Osteocyte (in vitro differentiated cells): ENCODE results near the gene CAND1. TPM values are rescaled to one million over a fixed set of nuclear protein-coding genes. Genes with fewer than 3 reads are reported as not detected.

ENCODE experiments used
- DNase-seq: peaks from one replicate; pipeline ENCODE4 v3.0.0; 2021; ENCODE audit warnings: mixed read lengths; ENCODE audit not compliant: unreplicated experiment; ENCODE audit errors: extremely low spot score
- H3K27ac Mint-ChIP-seq: one replicate; pipeline ENCODE4 v1.8.0; 2021; ENCODE audit warnings: mild to moderate bottlenecking, mixed read lengths; ENCODE audit not compliant: unreplicated experiment
- H3K27me3 Mint-ChIP-seq: one replicate; pipeline ENCODE4 v1.8.0; 2021; ENCODE audit warnings: mixed read lengths; ENCODE audit not compliant: unreplicated experiment
- H3K36me3 Mint-ChIP-seq: one replicate; pipeline ENCODE4 v1.8.0; 2021; ENCODE audit warnings: mixed read lengths; ENCODE audit not compliant: unreplicated experiment
- H3K4me1 Mint-ChIP-seq: one replicate; pipeline ENCODE4 v1.8.0; 2021; ENCODE audit warnings: mixed read lengths; ENCODE audit not compliant: unreplicated experiment
- H3K4me3 Mint-ChIP-seq: one replicate; pipeline ENCODE4 v1.8.0; 2021; ENCODE audit warnings: mild to moderate bottlenecking, moderate library complexity, mixed read lengths; ENCODE audit not compliant: unreplicated experiment
- H3K9me3 Mint-ChIP-seq: one replicate; pipeline ENCODE4 v1.8.0; 2021; ENCODE audit warnings: mixed read lengths; ENCODE audit not compliant: unreplicated experiment
- total RNA-seq: library from RNA; stranded (reverse); gene quantifications from 2 replicates; pipeline ENCODE4 v1.2.1, GENCODE V29; 2021
- TF ChIP-seq, protein P1 (sequence below): fragments of 200-600 bp; sonication (generic); IDR thresholded peaks from 2 replicates; pipeline ENCODE4 v1.5.0; 2021; ENCODE audit warnings: antibody characterized with exemption, mild to moderate bottlenecking, moderate library complexity

The CAND1 gene
- total RNA-seq, 1 donor from 2014 or later: 167 TPM

- Mint-ChIP-seq H3K4me3 (peak overlapping the region; percentile 91), H3K4me1 (peaks cover 51% of the 10 kb centered on the region), H3K36me3 (peaks cover 4% of the 10 kb centered on the region), H3K9me3 (no peaks in the 10 kb centered on the region), H3K27ac (peak overlapping the region; percentile 100), H3K27me3 (no peaks in the 10 kb centered on the region)
- no peak for DNase-seq
- TF ChIP-seq, protein P1, sequence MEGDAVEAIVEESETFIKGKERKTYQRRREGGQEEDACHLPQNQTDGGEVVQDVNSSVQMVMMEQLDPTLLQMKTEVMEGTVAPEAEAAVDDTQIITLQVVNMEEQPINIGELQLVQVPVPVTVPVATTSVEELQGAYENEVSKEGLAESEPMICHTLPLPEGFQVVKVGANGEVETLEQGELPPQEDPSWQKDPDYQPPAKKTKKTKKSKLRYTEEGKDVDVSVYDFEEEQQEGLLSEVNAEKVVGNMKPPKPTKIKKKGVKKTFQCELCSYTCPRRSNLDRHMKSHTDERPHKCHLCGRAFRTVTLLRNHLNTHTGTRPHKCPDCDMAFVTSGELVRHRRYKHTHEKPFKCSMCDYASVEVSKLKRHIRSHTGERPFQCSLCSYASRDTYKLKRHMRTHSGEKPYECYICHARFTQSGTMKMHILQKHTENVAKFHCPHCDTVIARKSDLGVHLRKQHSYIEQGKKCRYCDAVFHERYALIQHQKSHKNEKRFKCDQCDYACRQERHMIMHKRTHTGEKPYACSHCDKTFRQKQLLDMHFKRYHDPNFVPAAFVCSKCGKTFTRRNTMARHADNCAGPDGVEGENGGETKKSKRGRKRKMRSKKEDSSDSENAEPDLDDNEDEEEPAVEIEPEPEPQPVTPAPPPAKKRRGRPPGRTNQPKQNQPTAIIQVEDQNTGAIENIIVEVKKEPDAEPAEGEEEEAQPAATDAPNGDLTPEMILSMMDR: no peak
Measured at GRCh38 chr12:67270622-67271021, 1.5 kb downstream of the CAND1 start.

- Mint-ChIP-seq H3K4me1 (peaks cover 64% of the 10 kb centered on the region), H3K9me3 (no peaks in the 10 kb centered on the region), H3K27ac (peak overlapping the region; percentile 24), H3K27me3 (no peaks in the 10 kb centered on the region), H3K4me3 (peak overlapping the region; percentile 91), H3K36me3 (peaks cover 4% of the 10 kb centered on the region)
- DNase-seq: no peak
- TF ChIP-seq, protein P1: no peak
Measured at GRCh38 chr12:67271976-67272375, 2.8 kb downstream of the CAND1 start.

- peak overlapping the region; percentile 2 for H3K27ac Mint-ChIP-seq
- H3K4me3 Mint-ChIP-seq: no peak overlapping the region
- no peaks in the 10 kb centered on the region for H3K27me3 Mint-ChIP-seq
- TF ChIP-seq, protein P1: no peak
- peaks cover 61% of the 10 kb centered on the region for H3K4me1 Mint-ChIP-seq
- H3K9me3 Mint-ChIP-seq: no peaks in the 10 kb centered on the region
- peaks cover 4% of the 10 kb centered on the region for H3K36me3 Mint-ChIP-seq
- no peak for DNase-seq
Measured at GRCh38 chr12:67274186-67274585, 5.0 kb downstream of the CAND1 start.

DNA sequence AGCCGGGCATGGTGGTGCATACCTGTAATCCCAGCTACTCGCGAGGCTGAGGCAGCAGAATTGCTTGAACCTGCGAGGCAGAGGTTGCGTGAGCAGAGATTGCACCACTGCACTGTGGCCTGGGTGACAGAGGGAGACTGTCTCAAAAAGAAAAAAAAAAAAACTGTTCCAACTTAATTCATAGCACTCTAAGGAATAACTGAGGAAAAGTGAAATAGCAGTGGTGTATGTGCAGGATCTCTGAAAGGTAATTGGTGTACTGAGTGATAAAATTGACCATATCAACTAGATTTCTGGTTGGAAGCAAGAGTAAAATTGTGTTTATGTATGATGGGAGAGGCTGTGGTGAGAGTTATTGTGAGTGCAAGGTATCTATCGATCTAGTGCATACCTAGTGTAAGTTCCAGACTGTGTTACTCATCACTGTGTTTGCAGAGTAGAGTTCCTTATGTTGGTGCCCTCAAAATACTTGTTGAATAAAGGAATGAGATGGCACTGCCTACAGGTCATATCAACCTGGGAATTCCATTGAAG, 6.3 kb downstream of the CAND1 start:
- H3K27me3 Mint-ChIP-seq: no peaks in the 10 kb centered on the region
- H3K36me3 Mint-ChIP-seq: peaks cover 4% of the 10 kb centered on the region
- peak overlapping the region; percentile 15 for H3K27ac Mint-ChIP-seq
- no peaks in the 10 kb centered on the region for H3K9me3 Mint-ChIP-seq
- TF ChIP-seq, protein P1: no peak
- H3K4me3 Mint-ChIP-seq: no peak overlapping the region
- DNase-seq: no peak
- H3K4me1 Mint-ChIP-seq: peaks cover 66% of the 10 kb centered on the region

DNA sequence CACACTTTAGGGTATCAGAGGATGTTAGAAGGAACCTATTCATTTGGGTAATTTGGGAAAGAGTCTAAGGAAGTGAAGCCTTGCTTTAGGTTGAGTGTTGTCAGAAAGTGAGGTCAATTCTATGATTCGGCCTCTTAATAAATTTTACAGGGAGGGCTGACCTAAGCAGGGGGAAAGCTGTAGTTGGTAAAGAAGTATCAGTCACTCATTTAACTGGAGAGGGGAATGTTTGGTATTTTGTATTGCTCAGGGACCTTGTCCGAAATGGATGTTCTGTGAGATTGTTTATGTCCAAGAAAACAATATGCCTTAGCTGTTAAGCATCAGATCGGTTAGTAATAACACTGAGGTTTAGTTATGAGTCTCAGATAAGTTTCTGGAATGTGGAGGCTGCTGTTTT, 7.3 kb downstream of the CAND1 start:
- TF ChIP-seq, protein P1: no peak
- Mint-ChIP-seq H3K4me1 (peaks cover 66% of the 10 kb centered on the region), H3K27ac (no peak overlapping the region), H3K36me3 (peaks cover 4% of the 10 kb centered on the region), H3K9me3 (no peaks in the 10 kb centered on the region), H3K27me3 (no peaks in the 10 kb centered on the region), H3K4me3 (no peak overlapping the region)
- no peak for DNase-seq
